GM23338 (cell line): ENCODE results near the gene KRTAP17-1. TPM values are rescaled to one million over a fixed set of nuclear protein-coding genes. Genes with fewer than 3 reads are reported as not detected.
A peak's percentile ranks its signal among the peaks of the same experiment; 100 is the strongest.

Experiments used
- ATAC-seq: fragments of 200-7000 bp; cut with Tn5 transposase; 3 replicates; pipeline ENCODE4 v1.9.1; 2020
- DNase-seq: peaks from one replicate; pipeline ENCODE4 v3.0.0-alpha.2; 2015; ENCODE audit warnings: low spot score
- H2AFZ ChIP-seq: fragments of 200-600 bp; sonication (generic); 2 replicates; pipeline ENCODE4 v1.8.0; 2016; ENCODE audit warnings: antibody characterized with exemption, mild to moderate bottlenecking, moderate library complexity
- H3F3A ChIP-seq: fragments of 200-600 bp; sonication (generic); replicated peaks from 2 replicates; pipeline ENCODE4 v1.8.0; 2017; ENCODE audit warnings: antibody characterized with exemption, mixed run types, low read depth
- H3K27ac ChIP-seq: fragments of 200-600 bp; sonication (generic); 2 replicates; pipeline ENCODE4 v1.6.1; 2016; ENCODE audit warnings: low read depth
- H3K27me3 ChIP-seq: fragments of 200-600 bp; sonication (generic); 2 replicates; pipeline ENCODE4 v1.8.0; 2016; ENCODE audit warnings: mild to moderate bottlenecking, mixed run types, moderate library complexity; ENCODE audit not compliant: insufficient read depth
- H3K36me3 ChIP-seq: fragments of 200-600 bp; sonication (generic); 2 replicates; pipeline ENCODE4 v1.8.0; 2016; ENCODE audit warnings: mild to moderate bottlenecking; ENCODE audit not compliant: insufficient read depth
- H3K4me1 ChIP-seq: fragments of 200-600 bp; sonication (generic); 2 replicates; pipeline ENCODE4 v1.8.0; 2016; ENCODE audit warnings: mild to moderate bottlenecking, moderate library complexity; ENCODE audit not compliant: insufficient read depth
- H3K4me2 ChIP-seq: fragments of 200-600 bp; sonication (generic); 2 replicates; pipeline ENCODE4 v1.7.1; 2017; ENCODE audit warnings: mixed run types
- H3K4me3 ChIP-seq: fragments of 200-600 bp; sonication (generic); 2 replicates; pipeline ENCODE4 v1.6.1; 2016; ENCODE audit warnings: mixed run types
- H3K79me2 ChIP-seq: fragments of 200-600 bp; sonication (generic); replicated peaks from 2 replicates; pipeline ENCODE4 v1.8.0; 2017; ENCODE audit warnings: mild to moderate bottlenecking; ENCODE audit not compliant: insufficient read depth
- H3K9me2 ChIP-seq: fragments of 200-600 bp; sonication (generic); 2 replicates; pipeline ENCODE4 v1.8.0; 2017; ENCODE audit not compliant: insufficient read depth
- H4K20me1 ChIP-seq: fragments of 200-600 bp; sonication (generic); replicated peaks from 2 replicates; pipeline ENCODE4 v1.8.0; 2017; ENCODE audit warnings: mild to moderate bottlenecking; ENCODE audit not compliant: insufficient read depth
- H3K27ac Mint-ChIP-seq: 2 replicates; pipeline ENCODE4 v1.8.0; 2020; ENCODE audit warnings: inconsistent platforms, mild to moderate bottlenecking, moderate library complexity, mixed read lengths
- H3K27me3 Mint-ChIP-seq: 3 replicates; pipeline ENCODE4 v1.8.0; 2022; ENCODE audit warnings: low read depth, mild to moderate bottlenecking, moderate library complexity, mixed read lengths, inconsistent platforms; ENCODE audit not compliant: insufficient read depth, poor library complexity
- H3K36me3 Mint-ChIP-seq: 3 replicates; pipeline ENCODE4 v1.8.0; 2021; ENCODE audit warnings: low read depth, mild to moderate bottlenecking, inconsistent platforms, moderate library complexity, mixed read lengths
- H3K4me1 Mint-ChIP-seq: 3 replicates; pipeline ENCODE4 v1.8.0; 2020; ENCODE audit warnings: mild to moderate bottlenecking, inconsistent platforms, mixed read lengths
- H3K4me3 Mint-ChIP-seq: 3 replicates; pipeline ENCODE4 v1.8.0; 2021; ENCODE audit warnings: moderate library complexity, mild to moderate bottlenecking, inconsistent platforms, mixed read lengths
- H3K9me3 Mint-ChIP-seq: 3 replicates; pipeline ENCODE4 v1.8.0; 2020; ENCODE audit warnings: moderate library complexity, mild to moderate bottlenecking, inconsistent platforms, mixed read lengths
- CREB1 ChIP-seq: fragments of 250-450 bp; sonication (Bioruptor Pico); IDR thresholded peaks from 2 replicates; pipeline ENCODE4 v1.5.0; 2020; ENCODE audit warnings: low read depth, mild to moderate bottlenecking, moderate library complexity
- EZH2 ChIP-seq: fragments of 200-600 bp; sonication (generic); IDR thresholded peaks from one replicate; pipeline ENCODE4 v1.8.0; 2017; ENCODE audit warnings: antibody characterized with exemption, mild to moderate bottlenecking, low read depth; ENCODE audit not compliant: unreplicated experiment
- EZH2phosphoT487 ChIP-seq: fragments of 200-600 bp; sonication (generic); IDR thresholded peaks from one replicate; pipeline ENCODE4 v1.8.1; 2018; ENCODE audit warnings: antibody characterized with exemption; ENCODE audit not compliant: unreplicated experiment
- JUNB ChIP-seq: IDR thresholded peaks from one replicate; pipeline ENCODE4 v1.6.1; 2016; ENCODE audit warnings: antibody characterized with exemption; ENCODE audit not compliant: unreplicated experiment
- NANOG ChIP-seq: IDR thresholded peaks from 2 replicates; pipeline ENCODE4 v1.6.1; 2016; ENCODE audit warnings: antibody characterized with exemption, borderline replicate concordance
- POLR2AphosphoS5 ChIP-seq: IDR thresholded peaks from 2 replicates; pipeline ENCODE4 v1.6.1; 2016; ENCODE audit warnings: antibody characterized with exemption, low read depth
- STAT1 ChIP-seq: IDR thresholded peaks from one replicate; pipeline ENCODE4 v1.6.1; 2016; ENCODE audit warnings: antibody characterized with exemption; ENCODE audit not compliant: unreplicated experiment
- ZNF114 ChIP-seq: fragments of 250-450 bp; sonication (Bioruptor Pico); IDR thresholded peaks from 2 replicates; pipeline ENCODE4 v1.5.0; 2020; ENCODE audit warnings: mild to moderate bottlenecking, moderate library complexity
- ZNF331 ChIP-seq: fragments of 250-450 bp; sonication (Bioruptor Pico); IDR thresholded peaks from 2 replicates; pipeline ENCODE4 v1.5.0; 2020; ENCODE audit warnings: low read depth, mild to moderate bottlenecking, moderate library complexity
- polyA plus RNA-seq: library from polyadenylated mRNA; unstranded; fragments of >200 nt; fragmentation: Nextera tagmentation; extraction: Ambion mirVana; gene quantifications from 2 replicates; pipeline ENCODE4 v1.2.1, GENCODE V29; 2016
- total RNA-seq: library from RNA; depleted of rRNA; stranded (reverse); fragments of >200 nt; shearing (Covaris generic); gene quantifications from 2 replicates; pipeline ENCODE4 v1.2.3, GENCODE V29; 2014
- TF ChIP-seq, protein P1 (sequence below), 2 experiments: fragments of 200-600 bp in 1 of 2; sonication (generic) in 1 of 2; conservative IDR thresholded peaks; 2 replicates each; pipeline versions ENCODE4 v1.5.1 to v1.6.1; 2016 to 2017; ENCODE audit warnings: antibody characterized with exemption in 2 of 2, low read depth in 2 of 2, mild to moderate bottlenecking in 2 of 2, moderate library complexity in 1 of 2
- TF ChIP-seq, protein P2 (sequence below): IDR thresholded peaks from one replicate; pipeline ENCODE4 v1.6.1; 2018; ENCODE audit warnings: antibody characterized with exemption; ENCODE audit not compliant: unreplicated experiment
- TF ChIP-seq, protein P3 (sequence below): fragments of 250-450 bp; sonication (Bioruptor Pico); IDR thresholded peaks from 2 replicates; pipeline ENCODE4 v1.5.0; 2020; ENCODE audit warnings: mild to moderate bottlenecking, moderate library complexity
- TF ChIP-seq, protein P4 (sequence below): IDR thresholded peaks from 2 replicates; pipeline ENCODE4 v1.6.1; 2016; ENCODE audit warnings: antibody characterized with exemption

The KRTAP17-1 gene
- total and polyA plus RNA-seq, 2 experiments from 2014 or later, result not detected

DNA sequence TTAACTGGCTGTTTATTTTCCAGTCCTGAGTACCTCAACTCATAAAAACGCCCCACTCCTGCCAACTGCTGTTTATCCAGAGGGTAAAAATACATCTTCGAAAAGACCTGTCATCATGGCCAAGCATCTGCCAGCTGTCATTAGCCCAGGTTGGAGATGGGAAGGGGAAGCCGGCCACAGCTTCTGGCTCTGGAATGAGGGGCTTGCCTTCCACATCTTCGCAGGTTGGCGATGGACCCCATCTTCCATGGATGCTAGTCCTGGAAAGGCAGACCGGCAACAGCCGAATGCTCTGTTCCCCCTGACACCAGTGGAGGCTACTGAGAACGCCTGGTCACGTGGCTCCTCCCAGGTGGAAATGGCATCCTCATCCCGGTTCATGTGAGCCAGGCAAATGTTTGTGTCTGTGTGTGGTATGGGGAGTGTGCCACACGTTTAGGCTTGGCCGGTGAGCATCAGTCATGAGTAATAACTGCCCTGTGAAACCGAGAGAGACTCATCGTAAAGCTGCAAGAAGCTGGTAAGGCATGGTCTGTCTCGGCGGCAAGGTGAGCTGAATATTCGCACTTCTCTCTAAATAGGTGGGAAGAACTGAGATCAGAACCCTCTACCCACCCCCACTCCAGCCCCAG lies 420 bp upstream of the KRTAP17-1 start:
- no peaks in the 10 kb centered on the region for H4K20me1 ChIP-seq
- Mint-ChIP-seq H3K27ac (no peak overlapping the region), H3K4me3 (no peak overlapping the region)

More for the DNA sequence above, 420 bp upstream of the KRTAP17-1 start:
- no peaks in the 10 kb centered on the region for H3K4me1 ChIP-seq
- no peak overlapping the region for H3K4me2 ChIP-seq
- peaks cover 6% of the 10 kb centered on the region; the same call in 1 of the 3 replicates for H3K36me3 Mint-ChIP-seq
- H3K4me3 ChIP-seq, result no peak overlapping the region
- ATAC-seq (no peak), DNase-seq (no peak)
- H3K9me3 Mint-ChIP-seq, result peaks cover 11% of the 10 kb centered on the region; the same call in 2 of the 3 replicates
- H3K4me1 Mint-ChIP-seq, result no peaks in the 10 kb centered on the region; the same call in 2 of the 3 replicates
- H3K36me3 ChIP-seq, result no peaks in the 10 kb centered on the region
- peaks cover 6% of the 10 kb centered on the region for H3K27me3 Mint-ChIP-seq
- H3F3A ChIP-seq, result no peaks in the 10 kb centered on the region
- no peaks in the 10 kb centered on the region for H3K27me3 ChIP-seq
- 0 out of 2 replicates have a peak overlapping the region, but pooled peaks have one; percentile 43 for H2AFZ ChIP-seq
- TF ChIP-seq STAT1 (no peak), CREB1 (CRISPR knock-in tag) (no peak), EZH2phosphoT487 (no peak), ZNF114 (CRISPR knock-in tag) (no peak), EZH2 (no peak), ZNF331 (CRISPR knock-in tag) (no peak), NANOG (no peak), JUNB (no peak), POLR2AphosphoS5 (no peak)
- TF ChIP-seq, protein P1, sequence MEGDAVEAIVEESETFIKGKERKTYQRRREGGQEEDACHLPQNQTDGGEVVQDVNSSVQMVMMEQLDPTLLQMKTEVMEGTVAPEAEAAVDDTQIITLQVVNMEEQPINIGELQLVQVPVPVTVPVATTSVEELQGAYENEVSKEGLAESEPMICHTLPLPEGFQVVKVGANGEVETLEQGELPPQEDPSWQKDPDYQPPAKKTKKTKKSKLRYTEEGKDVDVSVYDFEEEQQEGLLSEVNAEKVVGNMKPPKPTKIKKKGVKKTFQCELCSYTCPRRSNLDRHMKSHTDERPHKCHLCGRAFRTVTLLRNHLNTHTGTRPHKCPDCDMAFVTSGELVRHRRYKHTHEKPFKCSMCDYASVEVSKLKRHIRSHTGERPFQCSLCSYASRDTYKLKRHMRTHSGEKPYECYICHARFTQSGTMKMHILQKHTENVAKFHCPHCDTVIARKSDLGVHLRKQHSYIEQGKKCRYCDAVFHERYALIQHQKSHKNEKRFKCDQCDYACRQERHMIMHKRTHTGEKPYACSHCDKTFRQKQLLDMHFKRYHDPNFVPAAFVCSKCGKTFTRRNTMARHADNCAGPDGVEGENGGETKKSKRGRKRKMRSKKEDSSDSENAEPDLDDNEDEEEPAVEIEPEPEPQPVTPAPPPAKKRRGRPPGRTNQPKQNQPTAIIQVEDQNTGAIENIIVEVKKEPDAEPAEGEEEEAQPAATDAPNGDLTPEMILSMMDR (conservative IDR thresholded peaks at IDR 0.05; ENCODE audit: low read depth in 2 of 2), result no peak
- TF ChIP-seq, protein P2, sequence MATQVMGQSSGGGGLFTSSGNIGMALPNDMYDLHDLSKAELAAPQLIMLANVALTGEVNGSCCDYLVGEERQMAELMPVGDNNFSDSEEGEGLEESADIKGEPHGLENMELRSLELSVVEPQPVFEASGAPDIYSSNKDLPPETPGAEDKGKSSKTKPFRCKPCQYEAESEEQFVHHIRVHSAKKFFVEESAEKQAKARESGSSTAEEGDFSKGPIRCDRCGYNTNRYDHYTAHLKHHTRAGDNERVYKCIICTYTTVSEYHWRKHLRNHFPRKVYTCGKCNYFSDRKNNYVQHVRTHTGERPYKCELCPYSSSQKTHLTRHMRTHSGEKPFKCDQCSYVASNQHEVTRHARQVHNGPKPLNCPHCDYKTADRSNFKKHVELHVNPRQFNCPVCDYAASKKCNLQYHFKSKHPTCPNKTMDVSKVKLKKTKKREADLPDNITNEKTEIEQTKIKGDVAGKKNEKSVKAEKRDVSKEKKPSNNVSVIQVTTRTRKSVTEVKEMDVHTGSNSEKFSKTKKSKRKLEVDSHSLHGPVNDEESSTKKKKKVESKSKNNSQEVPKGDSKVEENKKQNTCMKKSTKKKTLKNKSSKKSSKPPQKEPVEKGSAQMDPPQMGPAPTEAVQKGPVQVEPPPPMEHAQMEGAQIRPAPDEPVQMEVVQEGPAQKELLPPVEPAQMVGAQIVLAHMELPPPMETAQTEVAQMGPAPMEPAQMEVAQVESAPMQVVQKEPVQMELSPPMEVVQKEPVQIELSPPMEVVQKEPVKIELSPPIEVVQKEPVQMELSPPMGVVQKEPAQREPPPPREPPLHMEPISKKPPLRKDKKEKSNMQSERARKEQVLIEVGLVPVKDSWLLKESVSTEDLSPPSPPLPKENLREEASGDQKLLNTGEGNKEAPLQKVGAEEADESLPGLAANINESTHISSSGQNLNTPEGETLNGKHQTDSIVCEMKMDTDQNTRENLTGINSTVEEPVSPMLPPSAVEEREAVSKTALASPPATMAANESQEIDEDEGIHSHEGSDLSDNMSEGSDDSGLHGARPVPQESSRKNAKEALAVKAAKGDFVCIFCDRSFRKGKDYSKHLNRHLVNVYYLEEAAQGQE, result no peak
- TF ChIP-seq, protein P3, sequence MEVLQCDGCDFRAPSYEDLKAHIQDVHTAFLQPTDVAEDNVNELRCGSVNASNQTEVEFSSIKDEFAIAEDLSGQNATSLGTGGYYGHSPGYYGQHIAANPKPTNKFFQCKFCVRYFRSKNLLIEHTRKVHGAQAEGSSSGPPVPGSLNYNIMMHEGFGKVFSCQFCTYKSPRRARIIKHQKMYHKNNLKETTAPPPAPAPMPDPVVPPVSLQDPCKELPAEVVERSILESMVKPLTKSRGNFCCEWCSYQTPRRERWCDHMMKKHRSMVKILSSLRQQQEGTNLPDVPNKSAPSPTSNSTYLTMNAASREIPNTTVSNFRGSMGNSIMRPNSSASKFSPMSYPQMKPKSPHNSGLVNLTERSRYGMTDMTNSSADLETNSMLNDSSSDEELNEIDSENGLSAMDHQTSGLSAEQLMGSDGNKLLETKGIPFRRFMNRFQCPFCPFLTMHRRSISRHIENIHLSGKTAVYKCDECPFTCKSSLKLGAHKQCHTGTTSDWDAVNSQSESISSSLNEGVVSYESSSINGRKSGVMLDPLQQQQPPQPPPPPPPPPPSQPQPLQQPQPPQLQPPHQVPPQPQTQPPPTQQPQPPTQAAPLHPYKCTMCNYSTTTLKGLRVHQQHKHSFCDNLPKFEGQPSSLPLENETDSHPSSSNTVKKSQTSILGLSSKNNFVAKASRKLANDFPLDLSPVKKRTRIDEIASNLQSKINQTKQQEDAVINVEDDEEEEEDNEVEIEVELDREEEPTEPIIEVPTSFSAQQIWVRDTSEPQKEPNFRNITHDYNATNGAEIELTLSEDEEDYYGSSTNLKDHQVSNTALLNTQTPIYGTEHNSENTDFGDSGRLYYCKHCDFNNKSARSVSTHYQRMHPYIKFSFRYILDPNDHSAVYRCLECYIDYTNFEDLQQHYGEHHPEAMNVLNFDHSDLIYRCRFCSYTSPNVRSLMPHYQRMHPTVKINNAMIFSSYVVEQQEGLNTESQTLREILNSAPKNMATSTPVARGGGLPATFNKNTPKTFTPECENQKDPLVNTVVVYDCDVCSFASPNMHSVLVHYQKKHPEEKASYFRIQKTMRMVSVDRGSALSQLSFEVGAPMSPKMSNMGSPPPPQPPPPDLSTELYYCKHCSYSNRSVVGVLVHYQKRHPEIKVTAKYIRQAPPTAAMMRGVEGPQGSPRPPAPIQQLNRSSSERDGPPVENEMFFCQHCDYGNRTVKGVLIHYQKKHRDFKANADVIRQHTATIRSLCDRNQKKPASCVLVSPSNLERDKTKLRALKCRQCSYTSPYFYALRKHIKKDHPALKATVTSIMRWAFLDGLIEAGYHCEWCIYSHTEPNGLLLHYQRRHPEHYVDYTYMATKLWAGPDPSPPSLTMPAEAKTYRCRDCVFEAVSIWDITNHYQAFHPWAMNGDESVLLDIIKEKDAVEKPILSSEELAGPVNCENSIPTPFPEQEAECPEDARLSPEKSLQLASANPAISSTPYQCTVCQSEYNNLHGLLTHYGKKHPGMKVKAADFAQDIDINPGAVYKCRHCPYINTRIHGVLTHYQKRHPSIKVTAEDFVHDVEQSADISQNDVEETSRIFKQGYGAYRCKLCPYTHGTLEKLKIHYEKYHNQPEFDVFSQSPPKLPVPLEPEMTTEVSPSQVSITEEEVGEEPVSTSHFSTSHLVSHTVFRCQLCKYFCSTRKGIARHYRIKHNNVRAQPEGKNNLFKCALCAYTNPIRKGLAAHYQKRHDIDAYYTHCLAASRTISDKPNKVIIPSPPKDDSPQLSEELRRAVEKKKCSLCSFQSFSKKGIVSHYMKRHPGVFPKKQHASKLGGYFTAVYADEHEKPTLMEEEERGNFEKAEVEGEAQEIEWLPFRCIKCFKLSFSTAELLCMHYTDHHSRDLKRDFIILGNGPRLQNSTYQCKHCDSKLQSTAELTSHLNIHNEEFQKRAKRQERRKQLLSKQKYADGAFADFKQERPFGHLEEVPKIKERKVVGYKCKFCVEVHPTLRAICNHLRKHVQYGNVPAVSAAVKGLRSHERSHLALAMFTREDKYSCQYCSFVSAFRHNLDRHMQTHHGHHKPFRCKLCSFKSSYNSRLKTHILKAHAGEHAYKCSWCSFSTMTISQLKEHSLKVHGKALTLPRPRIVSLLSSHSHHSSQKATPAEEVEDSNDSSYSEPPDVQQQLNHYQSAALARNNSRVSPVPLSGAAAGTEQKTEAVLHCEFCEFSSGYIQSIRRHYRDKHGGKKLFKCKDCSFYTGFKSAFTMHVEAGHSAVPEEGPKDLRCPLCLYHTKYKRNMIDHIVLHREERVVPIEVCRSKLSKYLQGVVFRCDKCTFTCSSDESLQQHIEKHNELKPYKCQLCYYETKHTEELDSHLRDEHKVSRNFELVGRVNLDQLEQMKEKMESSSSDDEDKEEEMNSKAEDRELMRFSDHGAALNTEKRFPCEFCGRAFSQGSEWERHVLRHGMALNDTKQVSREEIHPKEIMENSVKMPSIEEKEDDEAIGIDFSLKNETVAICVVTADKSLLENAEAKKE (CRISPR knock-in tag), result no peak
- TF ChIP-seq, protein P4, sequence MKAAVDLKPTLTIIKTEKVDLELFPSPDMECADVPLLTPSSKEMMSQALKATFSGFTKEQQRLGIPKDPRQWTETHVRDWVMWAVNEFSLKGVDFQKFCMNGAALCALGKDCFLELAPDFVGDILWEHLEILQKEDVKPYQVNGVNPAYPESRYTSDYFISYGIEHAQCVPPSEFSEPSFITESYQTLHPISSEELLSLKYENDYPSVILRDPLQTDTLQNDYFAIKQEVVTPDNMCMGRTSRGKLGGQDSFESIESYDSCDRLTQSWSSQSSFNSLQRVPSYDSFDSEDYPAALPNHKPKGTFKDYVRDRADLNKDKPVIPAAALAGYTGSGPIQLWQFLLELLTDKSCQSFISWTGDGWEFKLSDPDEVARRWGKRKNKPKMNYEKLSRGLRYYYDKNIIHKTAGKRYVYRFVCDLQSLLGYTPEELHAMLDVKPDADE, result no peak
- no peaks in the 10 kb centered on the region for H3K79me2 ChIP-seq
- no peak overlapping the region for H3K27ac ChIP-seq
- H3K9me2 ChIP-seq, result no peaks in the 10 kb centered on the region
